ENCODE data around the gene LPP. TPM values are rescaled to one million over a fixed set of nuclear protein-coding genes. Genes with fewer than 3 reads are reported as not detected.
A peak's percentile ranks its signal among the peaks of the same experiment; 100 is the strongest.

The LPP gene
- total and polyA plus RNA-seq, 2 of the 13 experiments (the other 11 are each of a cell fraction or from before 2014, with no cell fraction given), result 19.2 to 29.9 TPM

- POLR2A ChIA-PET, result no interaction called here
- in situ Hi-C loops (cut with HindIII; ENCODE audit: extremely low pct_ligation_motif_present, low pct_unique_long_range_greater_than_20kb) (loop anchor here (25.0 kb wide), 1 partner anchor 843 kb away; the partner anchor contains the start of gene BCL6), intact Hi-C loops (cut with micrococcal nuclease; ENCODE audit: unreplicated experiment) (no loop called here)
- TF ChIP-seq ZNF501 (CRISPR knock-in tag; IDR thresholded peaks at IDR 0.05) (no peak), SAP130 (CRISPR knock-in tag; IDR thresholded peaks at IDR 0.05; ENCODE audit: low read depth) (no peak), MIER2 (CRISPR knock-in tag; IDR thresholded peaks at IDR 0.05) (no peak), ZNF281 (CRISPR knock-in tag; IDR thresholded peaks at IDR 0.05; ENCODE audit: borderline replicate concordance) (no peak)
- Histone ChIP-seq H2AFZ (ENCODE audit: low read length) (no peak overlapping the region), H3K27ac (ENCODE audit: extremely low read length, insufficient read depth, low read length) (peak overlapping the region; percentile 59), H3K36me3 (replicated peaks in 1 of 2; ENCODE audit: control insufficient read depth in 1 of 2, insufficient read depth in 2 of 2, low read length in 2 of 2) (peaks cover 1 to 6% of the 10 kb centered on the region in 2 experiments; a peak in 3 of 5 replicates), H4K20me1 (ENCODE audit: insufficient read depth, low read length) (no peaks in the 10 kb centered on the region), H3K79me2 (ENCODE audit: insufficient read depth, low read length) (no peaks in the 10 kb centered on the region), H3K4me1 (ENCODE audit: insufficient read depth, low read length) (peaks cover 39% of the 10 kb centered on the region), H3K27me3 (ENCODE audit: control insufficient read depth in 1 of 2, insufficient read depth in 2 of 2, low read length in 2 of 2) (no peaks in the 10 kb centered on the region), H3K9me3 (ENCODE audit: low read length) (no peaks in the 10 kb centered on the region), H3K9ac (ENCODE audit: insufficient read depth, low read depth, low read length) (no peak overlapping the region), H3K4me2 (ENCODE audit: low read depth, low read length) (no peak overlapping the region; the same call in 1 of the 2 replicates), H3K4me3 (replicated peaks in 1 of 3; ENCODE audit: insufficient read depth in 1 of 3, low read depth in 2 of 3, low read length in 3 of 3) (no peak overlapping the region)
- CTCF ChIA-PET (ENCODE audit: low intra/inter-chr PET ratio, low total read pairs), result no interaction called here
- DNase-seq (ENCODE audit: low spot score) (no peak), FAIRE-seq (no peak), ATAC-seq (no peak)
- no TSS peak for BruUV-seq (replicated peaks)
- WGBS (ENCODE audit: low lambda C conversion rate), result 100% methylated on average over 1 of the region's 1 CpG
Measured at GRCh38 chr3:188580659-188581058, 426.7 kb downstream of the LPP start.

- H3K9ac ChIP-seq (ENCODE audit: insufficient read depth, low read depth, low read length), result no peak overlapping the region
- intact Hi-C loops (cut with micrococcal nuclease; ENCODE audit: unreplicated experiment), result no loop called here
- H3K9me3 ChIP-seq (ENCODE audit: low read length), result no peaks in the 10 kb centered on the region
- in situ Hi-C loops (cut with HindIII; ENCODE audit: extremely low pct_ligation_motif_present, low pct_unique_long_range_greater_than_20kb), result loop anchor here (25.0 kb wide), 1 partner anchor 844 kb away; the partner anchor contains the start of gene BCL6
- peaks cover 0 to 6% of the 10 kb centered on the region in 2 experiments; a peak in 2 of 5 replicates for H3K36me3 ChIP-seq (replicated peaks in 1 of 2; ENCODE audit: control insufficient read depth in 1 of 2, insufficient read depth in 2 of 2, low read length in 2 of 2)
- ATAC-seq, result peak; percentile 99
- no peaks in the 10 kb centered on the region for H3K27me3 ChIP-seq (ENCODE audit: control insufficient read depth in 1 of 2, insufficient read depth in 2 of 2, low read length in 2 of 2)
- no peak overlapping the region for H3K4me3 ChIP-seq (replicated peaks in 1 of 3; ENCODE audit: insufficient read depth in 1 of 3, low read depth in 2 of 3, low read length in 3 of 3)
- no peak overlapping the region; the same call in none of the 2 replicates for H3K4me2 ChIP-seq (ENCODE audit: low read depth, low read length)
- H4K20me1 ChIP-seq (ENCODE audit: insufficient read depth, low read length), result no peaks in the 10 kb centered on the region
- 73% methylated on average over 4 of the region's 4 CpGs for WGBS (ENCODE audit: low lambda C conversion rate)
- H3K4me1 ChIP-seq (ENCODE audit: insufficient read depth, low read length), result peaks cover 39% of the 10 kb centered on the region
- POLR2A ChIA-PET, result no interaction called here
- CTCF ChIA-PET (ENCODE audit: low intra/inter-chr PET ratio, low total read pairs), result no interaction called here
- peak; percentile 52 for DNase-seq (ENCODE audit: low spot score)
- peak overlapping the region; percentile 59 for H3K27ac ChIP-seq (ENCODE audit: extremely low read length, insufficient read depth, low read length)
- BruUV-seq (replicated peaks), result no TSS peak
- H3K79me2 ChIP-seq (ENCODE audit: insufficient read depth, low read length), result no peaks in the 10 kb centered on the region
- no peak overlapping the region for H2AFZ ChIP-seq (ENCODE audit: low read length)
- FAIRE-seq, result peak; percentile 68
- TF ChIP-seq POGZ (CRISPR knock-in tag; IDR thresholded peaks at IDR 0.05) (peak; percentile 73), HNF4A (CRISPR knock-in tag; IDR thresholded peaks at IDR 0.05) (peak; percentile 86), ZNF646 (CRISPR knock-in tag; IDR thresholded peaks at IDR 0.05) (no peak)
Measured at GRCh38 chr3:188581365-188581764, 427.4 kb downstream of the LPP start.
